Measurements from ENCODE around the gene CBLL1.

CBLL1 gene

DNA sequence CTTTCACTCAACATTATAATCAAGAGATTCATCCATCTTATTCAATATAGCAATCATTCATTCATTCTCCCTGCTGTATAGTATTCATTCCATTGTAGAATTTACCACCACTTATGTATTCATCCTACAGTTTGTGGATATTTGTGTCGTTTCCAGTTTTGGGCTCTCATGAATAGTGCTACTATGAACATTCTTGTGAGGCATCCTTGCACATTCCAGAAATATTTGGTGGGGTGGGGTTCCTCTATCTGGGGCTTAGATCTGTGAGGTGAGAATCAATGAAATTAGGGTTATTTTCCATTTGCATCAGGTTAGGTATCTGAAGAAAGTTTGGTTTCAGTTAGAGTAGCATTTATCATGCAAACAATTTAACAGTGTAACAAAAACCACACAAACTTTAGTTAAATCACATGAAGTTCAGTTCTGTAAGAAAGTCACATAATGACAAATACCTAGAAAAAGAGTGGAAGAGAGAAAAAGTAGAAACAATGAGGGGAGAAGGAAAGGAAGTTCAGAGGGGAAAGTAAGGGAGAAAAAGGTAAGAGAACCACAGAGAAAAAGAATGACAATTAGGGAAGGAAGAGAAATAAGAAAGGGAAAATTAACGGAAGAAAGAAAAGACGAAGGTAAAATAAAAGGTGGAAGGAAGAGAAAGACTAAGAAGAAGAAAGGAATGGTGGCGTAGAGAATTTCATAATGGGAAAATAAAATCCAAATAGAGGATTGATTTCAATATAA lies 25.3 kb upstream of the CBLL1 start:
- Mint-ChIP-seq H3K27ac (no peak overlapping the region), H3K4me3 (no peak overlapping the region), H3K4me1 (ENCODE audit: low read depth in 2 of 2) (no peaks in the 10 kb centered on the region), H3K9me3 (no peaks in the 10 kb centered on the region), H3K27me3 (peaks cover 0 to 12% of the 10 kb centered on the region in 2 donors), H3K36me3 (ENCODE audit: insufficient read depth) (no peaks in the 10 kb centered on the region)
- ATAC-seq (replicated peaks) (no peak), DNase-seq (no peak)

DNA sequence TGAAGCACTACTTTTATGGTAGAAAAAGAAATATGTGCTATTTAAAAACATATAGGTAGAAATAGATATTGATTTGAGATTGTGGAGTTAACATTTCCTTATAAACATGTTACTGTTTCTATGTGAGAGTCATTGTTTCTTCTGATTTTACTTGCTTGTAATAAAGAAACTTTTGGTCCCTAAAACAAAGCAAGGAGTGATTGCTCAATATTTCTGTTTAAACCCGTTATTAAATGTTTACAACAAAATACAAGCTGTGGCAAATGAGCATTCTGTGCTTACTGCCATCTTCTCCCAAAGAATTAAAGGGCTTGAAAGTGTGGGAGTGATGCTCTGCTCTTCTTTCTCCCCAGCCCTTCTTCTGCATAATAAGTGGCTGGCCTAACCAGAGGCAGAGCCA lies 22.7 kb upstream of the CBLL1 start:
- Mint-ChIP-seq H3K27ac (no peak overlapping the region), H3K4me3 (no peak overlapping the region), H3K4me1 (ENCODE audit: low read depth in 2 of 2) (no peaks in the 10 kb centered on the region), H3K27me3 (peaks cover under 1 to 12% of the 10 kb centered on the region in 2 donors), H3K36me3 (ENCODE audit: insufficient read depth) (no peaks in the 10 kb centered on the region), H3K9me3 (no peaks in the 10 kb centered on the region)
- ATAC-seq (replicated peaks) = no peak
- no peak for DNase-seq

- Mint-ChIP-seq H3K9me3 (no peaks in the 10 kb centered on the region), H3K36me3 (ENCODE audit: insufficient read depth) (no peaks in the 10 kb centered on the region), H3K27ac (no peak overlapping the region), H3K27me3 (peaks cover 19 to 24% of the 10 kb centered on the region in 2 donors), H3K4me3 (no peak overlapping the region), H3K4me1 (ENCODE audit: low read depth in 2 of 2) (no peaks in the 10 kb centered on the region)
- ATAC-seq (replicated peaks) (no peak), DNase-seq (no peak)
Measured at GRCh38 chr7:107723255-107723654, 20.7 kb upstream of the CBLL1 start.

DNA sequence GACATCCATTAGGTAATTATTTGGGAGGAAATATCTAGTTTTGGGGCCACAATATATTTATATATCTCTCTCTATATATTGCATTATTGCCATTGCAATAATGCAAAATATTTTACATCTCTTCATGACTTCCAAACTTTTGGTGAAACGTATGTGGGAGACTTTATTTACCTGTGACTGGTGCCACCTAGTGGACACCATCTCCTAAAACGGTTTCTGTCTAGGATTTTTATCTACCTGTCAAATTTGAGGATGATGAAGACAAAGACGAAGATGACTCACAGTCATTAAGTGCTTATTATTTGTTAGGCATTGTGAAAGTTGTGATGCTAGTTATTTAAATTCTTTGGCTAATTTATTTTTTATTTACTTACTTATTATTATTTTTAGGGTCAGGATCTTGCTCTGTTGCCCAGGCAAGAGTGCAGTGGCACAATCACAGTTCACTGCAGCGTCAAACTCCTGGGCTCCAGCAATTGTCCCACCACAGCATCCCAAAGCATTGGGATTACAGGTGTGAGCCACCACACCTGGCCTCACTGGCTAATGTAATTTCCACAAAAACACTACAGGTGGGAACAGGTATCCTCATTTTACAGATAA lies 18.7 kb upstream of the CBLL1 start:
- no peak for ATAC-seq (replicated peaks)
- peak; percentile 21 to 32 (median 30) for DNase-seq

GRCh38 chr7:107726356-107727130 lies 17.4 kb upstream of the CBLL1 start:
- H3K4me3 Mint-ChIP-seq = no peak overlapping the region
- no peak for ATAC-seq (replicated peaks)
- DNase-seq = no peak

More for the DNA sequence above, 18.7 kb upstream of the CBLL1 start:
- no peak overlapping the region for H3K4me3 Mint-ChIP-seq
- H3K9me3 Mint-ChIP-seq = no peaks in the 10 kb centered on the region
- H3K4me1 Mint-ChIP-seq (ENCODE audit: low read depth in 2 of 2) = no peaks in the 10 kb centered on the region
- no peak overlapping the region for H3K27ac Mint-ChIP-seq
- H3K27me3 Mint-ChIP-seq = peaks cover 23 to 29% of the 10 kb centered on the region in 2 donors
- no peaks in the 10 kb centered on the region for H3K36me3 Mint-ChIP-seq (ENCODE audit: insufficient read depth)

GRCh38 chr7:107728276-107728675 lies 15.7 kb upstream of the CBLL1 start:
- H3K27ac Mint-ChIP-seq = no peak overlapping the region

More at GRCh38 chr7:107726356-107727130, 17.4 kb upstream of the CBLL1 start:
- H3K4me1 Mint-ChIP-seq (ENCODE audit: low read depth in 2 of 2) = no peaks in the 10 kb centered on the region
- H3K27ac Mint-ChIP-seq = no peak overlapping the region
- H3K27me3 Mint-ChIP-seq = peaks cover 23 to 29% of the 10 kb centered on the region in 2 donors
- H3K36me3 Mint-ChIP-seq (ENCODE audit: insufficient read depth) = no peaks in the 10 kb centered on the region
- H3K9me3 Mint-ChIP-seq = no peaks in the 10 kb centered on the region

GRCh38 chr7:107742678-107743566 lies 1.0 kb upstream of the CBLL1 start:
- H3K27ac Mint-ChIP-seq = peak overlapping the region; percentile 98 to 99
- no peaks in the 10 kb centered on the region for H3K9me3 Mint-ChIP-seq
- peak; percentile 36 for ATAC-seq (replicated peaks)
- H3K36me3 Mint-ChIP-seq (ENCODE audit: insufficient read depth) = peaks cover 25% of the 10 kb centered on the region
- peak overlapping the region; percentile 96 to 99 for H3K4me3 Mint-ChIP-seq
- no peaks in the 10 kb centered on the region for H3K27me3 Mint-ChIP-seq
- H3K4me1 Mint-ChIP-seq (ENCODE audit: low read depth in 2 of 2) = peaks cover 28 to 34% of the 10 kb centered on the region in 2 donors
- DNase-seq = no peak

More at GRCh38 chr7:107728276-107728675, 15.7 kb upstream of the CBLL1 start:
- H3K36me3 Mint-ChIP-seq (ENCODE audit: insufficient read depth) = no peaks in the 10 kb centered on the region
- H3K4me1 Mint-ChIP-seq (ENCODE audit: low read depth in 2 of 2) = no peaks in the 10 kb centered on the region
- no peak overlapping the region for H3K4me3 Mint-ChIP-seq
- H3K9me3 Mint-ChIP-seq = no peaks in the 10 kb centered on the region
- DNase-seq = no peak
- no peak for ATAC-seq (replicated peaks)
- peaks cover 23 to 42% of the 10 kb centered on the region in 2 donors for H3K27me3 Mint-ChIP-seq

- Mint-ChIP-seq H3K27ac (peak overlapping the region; percentile 98 to 99), H3K9me3 (no peaks in the 10 kb centered on the region), H3K36me3 (ENCODE audit: insufficient read depth) (peaks cover 38% of the 10 kb centered on the region), H3K4me3 (peak overlapping the region; percentile 96 to 99), H3K27me3 (no peaks in the 10 kb centered on the region), H3K4me1 (ENCODE audit: low read depth in 2 of 2) (peaks cover 28 to 42% of the 10 kb centered on the region in 2 donors)
- DNase-seq = no peak
- peak; percentile 42 for ATAC-seq (replicated peaks)
Measured at GRCh38 chr7:107744345-107744750, 406 bp downstream of the CBLL1 start.

DNA sequence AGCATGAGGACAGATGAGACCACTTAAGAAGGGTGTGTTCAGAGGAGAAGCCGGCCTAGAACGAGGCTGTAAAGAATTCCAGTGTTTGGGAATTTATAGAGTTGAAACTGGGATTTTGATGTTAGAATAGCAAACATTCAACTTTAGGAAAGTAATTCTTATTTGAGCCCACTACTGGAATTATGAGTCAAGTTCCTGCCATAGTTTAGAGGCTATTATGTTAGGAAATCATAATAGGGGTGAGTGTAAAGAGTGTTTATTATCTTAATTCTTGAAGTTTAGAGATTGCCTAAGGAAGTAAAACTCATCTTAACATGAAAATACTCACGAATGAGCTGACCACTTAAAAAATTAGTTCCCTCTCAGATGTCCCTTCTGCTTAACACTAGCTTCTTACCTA lies 2.1 kb downstream of the CBLL1 start:
- H3K27ac Mint-ChIP-seq = peak overlapping the region; percentile 98 to 99
- peaks cover 28 to 49% of the 10 kb centered on the region in 2 donors for H3K4me1 Mint-ChIP-seq (ENCODE audit: low read depth in 2 of 2)

GRCh38 chr7:107751113-107751512 lies 7.2 kb downstream of the CBLL1 start:
- Mint-ChIP-seq H3K27me3 (no peaks in the 10 kb centered on the region), H3K27ac (peak overlapping the region; percentile 58 to 70), H3K4me3 (no peak overlapping the region), H3K9me3 (no peaks in the 10 kb centered on the region), H3K36me3 (ENCODE audit: insufficient read depth) (peaks cover 77% of the 10 kb centered on the region), H3K4me1 (ENCODE audit: low read depth in 2 of 2) (peaks cover 13 to 33% of the 10 kb centered on the region in 2 donors)
- ATAC-seq (replicated peaks) (no peak), DNase-seq (no peak)

More for the DNA sequence above, 2.1 kb downstream of the CBLL1 start:
- peak overlapping the region; percentile 96 to 99 for H3K4me3 Mint-ChIP-seq
- no peaks in the 10 kb centered on the region for H3K27me3 Mint-ChIP-seq
- DNase-seq = no peak
- no peaks in the 10 kb centered on the region for H3K9me3 Mint-ChIP-seq
- peaks cover 54% of the 10 kb centered on the region for H3K36me3 Mint-ChIP-seq (ENCODE audit: insufficient read depth)
- no peak for ATAC-seq (replicated peaks)

GRCh38 chr7:107754642-107755041 lies 10.7 kb downstream of the CBLL1 start:
- DNase-seq (no peak), ATAC-seq (replicated peaks) (no peak)
- Mint-ChIP-seq H3K36me3 (ENCODE audit: insufficient read depth) (peaks cover 91% of the 10 kb centered on the region), H3K27ac (no peak overlapping the region), H3K4me1 (ENCODE audit: low read depth in 2 of 2) (peaks cover 17 to 26% of the 10 kb centered on the region in 2 donors), H3K4me3 (no peak overlapping the region), H3K27me3 (no peaks in the 10 kb centered on the region), H3K9me3 (no peaks in the 10 kb centered on the region)

DNA sequence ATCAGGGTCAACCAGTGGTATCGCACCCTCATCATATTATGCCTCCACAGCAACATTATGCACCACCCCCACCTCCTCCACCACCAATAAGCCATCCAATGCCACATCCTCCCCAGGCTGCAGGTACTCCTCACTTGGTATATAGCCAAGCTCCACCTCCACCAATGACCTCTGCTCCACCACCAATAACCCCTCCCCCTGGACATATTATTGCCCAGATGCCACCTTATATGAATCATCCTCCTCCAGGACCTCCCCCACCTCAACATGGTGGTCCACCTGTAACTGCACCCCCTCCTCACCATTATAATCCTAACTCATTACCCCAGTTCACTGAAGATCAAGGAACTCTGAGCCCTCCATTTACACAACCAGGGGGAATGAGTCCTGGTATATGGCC lies 14.7 kb downstream of the CBLL1 start:
- DNase-seq (no peak), ATAC-seq (replicated peaks) (peak; percentile 56)
- Mint-ChIP-seq H3K9me3 (no peaks in the 10 kb centered on the region), H3K36me3 (ENCODE audit: insufficient read depth) (peaks cover 66% of the 10 kb centered on the region), H3K27ac (peak overlapping the region; percentile 72 to 81), H3K27me3 (no peaks in the 10 kb centered on the region), H3K4me1 (ENCODE audit: low read depth in 2 of 2) (peaks cover 11 to 13% of the 10 kb centered on the region in 2 donors), H3K4me3 (no peak overlapping the region)

- Mint-ChIP-seq H3K27ac (no peak overlapping the region), H3K4me1 (ENCODE audit: low read depth in 2 of 2) (peaks cover 4 to 10% of the 10 kb centered on the region in 2 donors), H3K4me3 (no peak overlapping the region), H3K36me3 (ENCODE audit: insufficient read depth) (peaks cover 5% of the 10 kb centered on the region), H3K9me3 (no peaks in the 10 kb centered on the region), H3K27me3 (no peaks in the 10 kb centered on the region)
- no peak for ATAC-seq (replicated peaks)
- no peak for DNase-seq
Measured at GRCh38 chr7:107767391-107767790, 23.4 kb downstream of the CBLL1 start.

Measured in effector memory CD8-positive, alpha-beta T cell (primary cell).